HCT116 (cell line): ENCODE data around the gene PDE9A. TPM values are rescaled to one million over a fixed set of nuclear protein-coding genes. Genes with fewer than 3 reads are reported as not detected.

ENCODE experiments used
- ATAC-seq: fragments of 200-7000 bp; cut with Tn5 transposase; 2 replicates; pipeline ENCODE4 v1.9.1; 2020; ENCODE audit warnings: mild to moderate bottlenecking, moderate library complexity
- BruUV-seq: library from RNA; stranded (reverse); fragments of 400-500 nt; replicated peaks from 2 replicates; lab custom pipeline; 2021; lab: Mats Ljungman, UMichigan
- CTCF ChIA-PET: fragments of 300-600 bp; sonication (Branson Sonifier 250); formaldehyde crosslinking; loops from one replicate; lab custom pipeline; 2021; ENCODE audit warnings: antibody characterized with exemption; lab: Charles Lee
- POLR2A ChIA-PET: fragments of 300-600, 350-600 bp; sonication (Branson Sonifier 250); formaldehyde crosslinking; loops from one replicate; lab custom pipeline; 2021; ENCODE audit warnings: antibody characterized with exemption; lab: Charles Lee
- RAD21 ChIA-PET, 2 experiments: fragments of 300-600 bp; sonication (Branson Sonifier 250); formaldehyde crosslinking; loops; one replicate each; lab custom pipeline; 2023; ENCODE audit warnings: low total read pairs in 2 of 2; ENCODE audit not compliant: uncharacterized antibody in 2 of 2, unreplicated experiment in 2 of 2, low non-redundant PET in 1 of 2; lab: Charles Lee
- DNase-seq: peaks from one replicate; pipeline ENCODE4 v3.0.0-alpha.2; 2010; ENCODE audit warnings: low read depth, low spot score
- H2AFZ ChIP-seq: fragments of 200-600 bp; shearing (Covaris generic), sonication (generic); 2 replicates; pipeline ENCODE4 v1.6.1; 2017; ENCODE audit warnings: low read depth, mixed run types, mixed read lengths, antibody characterized with exemption, low read length; ENCODE audit not compliant: poor library complexity, severe bottlenecking
- H3K27ac ChIP-seq: 2 replicates; pipeline ENCODE4 v1.5.1; 2012; ENCODE audit warnings: low read depth, low read length
- H3K27me3 ChIP-seq: fragments of 200-600 bp; sonication (generic); 2 replicates; pipeline ENCODE4 v1.6.1; 2016; ENCODE audit warnings: mixed run types, low read length, mixed read lengths; ENCODE audit not compliant: insufficient read depth
- H3K36me3 ChIP-seq, 2 experiments: fragments of 200-500 bp in 1 of 2; fragments of 200-600 bp in 1 of 2; sonication (Bioruptor generic) in 1 of 2; sonication (generic) in 1 of 2; 2 replicates each; pipeline versions ENCODE4 v1.5.1 to v1.6.1; 2014 to 2016; ENCODE audit warnings: low read length in 2 of 2, inconsistent platforms in 1 of 2, mixed read lengths in 1 of 2, mixed run types in 1 of 2; ENCODE audit not compliant: insufficient read depth in 2 of 2, control insufficient read depth in 1 of 2
- H3K4me1 ChIP-seq, 2 experiments: fragments of 200-600 bp in 1 of 2; sonication (generic) in 1 of 2; 2 replicates each; pipeline versions ENCODE4 v1.5.1 to v1.6.1; 2012 to 2017; ENCODE audit warnings: low read length in 2 of 2, inconsistent platforms in 1 of 2, mild to moderate bottlenecking in 1 of 2, mixed read lengths in 1 of 2, mixed run types in 1 of 2, moderate library complexity in 1 of 2; ENCODE audit not compliant: insufficient read depth in 2 of 2, control insufficient read depth in 1 of 2
- H3K4me2 ChIP-seq: fragments of 200-600 bp; sonication (generic); 2 replicates; pipeline ENCODE4 v1.6.1; 2017; ENCODE audit warnings: mixed run types, low read length, mixed read lengths
- H3K4me3 ChIP-seq, 2 experiments: fragments of 200-600 bp in 1 of 2; sonication (generic) in 1 of 2; replicated peaks in 1 of 2; 2 replicates each; pipeline ENCODE4 v1.5.1; 2011 to 2016; ENCODE audit warnings: low read length in 2 of 2, control low read depth in 1 of 2, low read depth in 1 of 2, mild to moderate bottlenecking in 1 of 2, mixed read lengths in 1 of 2, mixed run types in 1 of 2
- H3K79me2 ChIP-seq: fragments of 200-600 bp; sonication (generic); 2 replicates; pipeline ENCODE4 v1.6.1; 2017; ENCODE audit warnings: mild to moderate bottlenecking, mixed run types, low read length, moderate library complexity, mixed read lengths; ENCODE audit not compliant: insufficient read depth
- H3K9ac ChIP-seq: fragments of 200-600 bp; sonication (generic); 2 replicates; pipeline ENCODE4 v1.6.1; 2016; ENCODE audit warnings: low read length, mixed read lengths
- H3K9me2 ChIP-seq: fragments of 200-600 bp; sonication (generic), shearing (Covaris generic); 2 replicates; pipeline ENCODE4 v1.6.1; 2017; ENCODE audit warnings: mixed run types, mild to moderate bottlenecking, moderate library complexity; ENCODE audit not compliant: insufficient read depth
- H3K9me3 ChIP-seq, 2 experiments: fragments of 200-500 bp in 1 of 2; fragments of 200-600 bp in 1 of 2; sonication (Bioruptor generic) in 1 of 2; sonication (generic) in 1 of 2; 2 replicates each; pipeline ENCODE4 v1.6.1; 2014 to 2017; ENCODE audit warnings: low read length in 2 of 2, mixed read lengths in 2 of 2, inconsistent platforms in 1 of 2, low read depth in 1 of 2, mild to moderate bottlenecking in 1 of 2, mixed run types in 1 of 2, moderate library complexity in 1 of 2; ENCODE audit not compliant: control insufficient read depth in 1 of 2, insufficient read depth in 1 of 2
- H4K20me1 ChIP-seq: fragments of 200-600 bp; sonication (generic), shearing (Covaris generic); 2 replicates; pipeline ENCODE4 v1.6.1; 2017; ENCODE audit warnings: mixed run types, mild to moderate bottlenecking, moderate library complexity; ENCODE audit not compliant: insufficient read depth
- EGR1 ChIP-seq: IDR thresholded peaks from 2 replicates; pipeline ENCODE4 v1.6.1; 2012; ENCODE audit warnings: low read depth
- ELF1 ChIP-seq: IDR thresholded peaks from 2 replicates; pipeline ENCODE4 v1.6.1; 2012; ENCODE audit warnings: low read depth, borderline replicate concordance
- EZH2 ChIP-seq: fragments of 200-600 bp; sonication (generic); IDR thresholded peaks from 2 replicates; pipeline ENCODE4 v1.6.1; 2017; ENCODE audit warnings: antibody characterized with exemption, mixed run types
- EZH2phosphoT487 ChIP-seq: fragments of 200-600 bp; IDR thresholded peaks from 2 replicates; pipeline ENCODE4 v1.6.1; 2018; ENCODE audit warnings: antibody characterized with exemption, borderline replicate concordance
- YY1 ChIP-seq: IDR thresholded peaks from 2 replicates; pipeline ENCODE4 v1.6.1; 2011; ENCODE audit warnings: low read length, low read depth, moderate library complexity, mild to moderate bottlenecking; ENCODE audit not compliant: insufficient replicate concordance; ENCODE audit errors: extremely low read depth
- ZFX ChIP-seq: fragments of 450-650 bp; IDR thresholded peaks from 2 replicates; pipeline ENCODE4 v1.6.1; 2017
- intact Hi-C: fragments of 100-400 bp; cut with micrococcal nuclease; formaldehyde crosslinking; loops from 2 replicates; pipeline ENCODE4 v1.10.0; 2022
- total RNA-seq: library from RNA; stranded (reverse); gene quantifications from one replicate; pipeline ENCODE4 v1.2.1, GENCODE V29; 2021; ENCODE audit not compliant: unreplicated experiment
- TF ChIP-seq, protein P1 (sequence below): IDR thresholded peaks from 2 replicates; pipeline ENCODE4 v1.6.1; 2012
- TF ChIP-seq, protein P2 (sequence below), 3 experiments: fragments of 200-600 bp in 1 of 3; sonication (generic) in 1 of 3; IDR thresholded peaks in 2 of 3; conservative IDR thresholded peaks in 1 of 3; 2 replicates each; pipeline ENCODE4 v1.5.1; 2012 to 2017; ENCODE audit warnings: low read depth in 2 of 3, low read length in 2 of 3, antibody characterized with exemption in 1 of 3, borderline replicate concordance in 1 of 3, control low read depth in 1 of 3, mild to moderate bottlenecking in 1 of 3, mixed read lengths in 1 of 3, mixed run types in 1 of 3, moderate library complexity in 1 of 3; ENCODE audit not compliant: insufficient read depth in 1 of 3
- TF ChIP-seq, protein P3 (sequence below): IDR thresholded peaks from 2 replicates; pipeline ENCODE4 v1.6.1; 2011; ENCODE audit warnings: mild to moderate bottlenecking, low read length, moderate library complexity; ENCODE audit not compliant: insufficient replicate concordance; ENCODE audit errors: extremely low read depth

PDE9A gene
- total RNA-seq, 1 experiment from 2014 or later, result 31.4 TPM

- intact Hi-C loops, result no loop called here
- no peaks in the 10 kb centered on the region for H3K36me3 ChIP-seq
- ChIA-PET RAD21 (no interaction called here), POLR2A (no interaction called here), CTCF (no interaction called here)
- H4K20me1 ChIP-seq, result no peaks in the 10 kb centered on the region
- no TSS peak for BruUV-seq
- no peaks in the 10 kb centered on the region for H3K9me2 ChIP-seq
- no peak overlapping the region for H3K4me3 ChIP-seq
- TF ChIP-seq EZH2phosphoT487, result no peak
- no peak for TF ChIP-seq YY1
- TF ChIP-seq, protein P1, sequence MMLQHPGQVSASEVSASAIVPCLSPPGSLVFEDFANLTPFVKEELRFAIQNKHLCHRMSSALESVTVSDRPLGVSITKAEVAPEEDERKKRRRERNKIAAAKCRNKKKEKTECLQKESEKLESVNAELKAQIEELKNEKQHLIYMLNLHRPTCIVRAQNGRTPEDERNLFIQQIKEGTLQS, result no peak
- no peak for TF ChIP-seq ZFX
- TF ChIP-seq EGR1, result no peak
- TF ChIP-seq ELF1, result no peak
- TF ChIP-seq, protein P2, sequence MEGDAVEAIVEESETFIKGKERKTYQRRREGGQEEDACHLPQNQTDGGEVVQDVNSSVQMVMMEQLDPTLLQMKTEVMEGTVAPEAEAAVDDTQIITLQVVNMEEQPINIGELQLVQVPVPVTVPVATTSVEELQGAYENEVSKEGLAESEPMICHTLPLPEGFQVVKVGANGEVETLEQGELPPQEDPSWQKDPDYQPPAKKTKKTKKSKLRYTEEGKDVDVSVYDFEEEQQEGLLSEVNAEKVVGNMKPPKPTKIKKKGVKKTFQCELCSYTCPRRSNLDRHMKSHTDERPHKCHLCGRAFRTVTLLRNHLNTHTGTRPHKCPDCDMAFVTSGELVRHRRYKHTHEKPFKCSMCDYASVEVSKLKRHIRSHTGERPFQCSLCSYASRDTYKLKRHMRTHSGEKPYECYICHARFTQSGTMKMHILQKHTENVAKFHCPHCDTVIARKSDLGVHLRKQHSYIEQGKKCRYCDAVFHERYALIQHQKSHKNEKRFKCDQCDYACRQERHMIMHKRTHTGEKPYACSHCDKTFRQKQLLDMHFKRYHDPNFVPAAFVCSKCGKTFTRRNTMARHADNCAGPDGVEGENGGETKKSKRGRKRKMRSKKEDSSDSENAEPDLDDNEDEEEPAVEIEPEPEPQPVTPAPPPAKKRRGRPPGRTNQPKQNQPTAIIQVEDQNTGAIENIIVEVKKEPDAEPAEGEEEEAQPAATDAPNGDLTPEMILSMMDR (IDR thresholded peaks at IDR 0.05 in 2 of 3, conservative IDR thresholded peaks at IDR 0.05 in 1 of 3; ENCODE audit: borderline replicate concordance in 1 of 3, insufficient read depth in 1 of 3, low read depth in 2 of 3, low read length in 2 of 3), result no peak
- TF ChIP-seq, protein P3, sequence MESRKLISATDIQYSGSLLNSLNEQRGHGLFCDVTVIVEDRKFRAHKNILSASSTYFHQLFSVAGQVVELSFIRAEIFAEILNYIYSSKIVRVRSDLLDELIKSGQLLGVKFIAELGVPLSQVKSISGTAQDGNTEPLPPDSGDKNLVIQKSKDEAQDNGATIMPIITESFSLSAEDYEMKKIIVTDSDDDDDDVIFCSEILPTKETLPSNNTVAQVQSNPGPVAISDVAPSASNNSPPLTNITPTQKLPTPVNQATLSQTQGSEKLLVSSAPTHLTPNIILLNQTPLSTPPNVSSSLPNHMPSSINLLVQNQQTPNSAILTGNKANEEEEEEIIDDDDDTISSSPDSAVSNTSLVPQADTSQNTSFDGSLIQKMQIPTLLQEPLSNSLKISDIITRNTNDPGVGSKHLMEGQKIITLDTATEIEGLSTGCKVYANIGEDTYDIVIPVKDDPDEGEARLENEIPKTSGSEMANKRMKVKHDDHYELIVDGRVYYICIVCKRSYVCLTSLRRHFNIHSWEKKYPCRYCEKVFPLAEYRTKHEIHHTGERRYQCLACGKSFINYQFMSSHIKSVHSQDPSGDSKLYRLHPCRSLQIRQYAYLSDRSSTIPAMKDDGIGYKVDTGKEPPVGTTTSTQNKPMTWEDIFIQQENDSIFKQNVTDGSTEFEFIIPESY, result no peak
- TF ChIP-seq EZH2, result no peak
- H3K4me1 ChIP-seq, result peaks cover 2 to 6% of the 10 kb centered on the region in 2 experiments; a peak in 3 of 4 replicates
- DNase-seq (no peak), ATAC-seq (no peak)
- no peaks in the 10 kb centered on the region for H3K27me3 ChIP-seq
- no peak overlapping the region for H3K4me2 ChIP-seq
- H2AFZ ChIP-seq, result no peak overlapping the region
- no peak overlapping the region for H3K27ac ChIP-seq
- H3K9me3 ChIP-seq, result no peaks in the 10 kb centered on the region
- H3K79me2 ChIP-seq, result no peaks in the 10 kb centered on the region
- no peak overlapping the region for H3K9ac ChIP-seq
These were observed 141.1 kb downstream of the PDE9A start for GRCh38 chr21:42794551-42794950.
